Kidney glomerular epithelial cell (primary cell): ENCODE data around the gene KRT6A.

Experiments
- DNase-seq: peaks from one replicate; lab custom pipeline; 2025; lab: John Stamatoyannopoulos, UW

The KRT6A gene

DNA sequence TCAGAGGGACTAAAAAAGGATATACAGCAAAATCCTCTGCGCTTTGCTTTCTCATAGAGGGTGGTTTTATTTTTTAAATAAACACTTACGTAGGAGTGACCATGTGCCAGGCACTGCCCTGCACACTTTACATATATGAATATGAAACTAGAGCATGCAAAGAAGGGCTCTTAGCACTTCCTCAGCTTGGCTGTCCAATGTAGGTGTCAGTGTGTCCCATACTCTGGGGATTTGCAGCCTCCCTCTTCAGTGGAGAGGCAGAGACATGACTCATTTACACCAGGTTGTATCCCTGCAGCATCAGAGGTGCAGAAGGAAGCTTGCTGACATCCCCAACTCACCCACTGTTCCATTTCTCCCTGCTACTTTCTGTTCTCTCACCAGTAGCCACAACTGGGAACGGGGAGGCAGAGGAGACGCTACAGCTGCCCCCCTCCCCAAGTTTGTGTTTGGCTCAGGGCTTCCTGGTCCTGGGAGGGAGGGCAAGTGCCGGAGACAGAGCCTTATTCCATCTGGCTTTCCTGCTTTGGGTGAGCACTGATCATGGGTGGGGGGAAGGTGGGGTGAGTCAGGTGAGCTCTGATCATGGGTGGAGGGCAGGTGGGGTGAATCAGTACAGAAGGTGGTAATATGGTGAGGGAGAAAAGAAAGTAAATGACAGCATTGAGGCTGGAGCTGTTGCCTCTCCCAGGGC lies 32.0 kb upstream of the KRT6A start:
- no peak for DNase-seq

DNA sequence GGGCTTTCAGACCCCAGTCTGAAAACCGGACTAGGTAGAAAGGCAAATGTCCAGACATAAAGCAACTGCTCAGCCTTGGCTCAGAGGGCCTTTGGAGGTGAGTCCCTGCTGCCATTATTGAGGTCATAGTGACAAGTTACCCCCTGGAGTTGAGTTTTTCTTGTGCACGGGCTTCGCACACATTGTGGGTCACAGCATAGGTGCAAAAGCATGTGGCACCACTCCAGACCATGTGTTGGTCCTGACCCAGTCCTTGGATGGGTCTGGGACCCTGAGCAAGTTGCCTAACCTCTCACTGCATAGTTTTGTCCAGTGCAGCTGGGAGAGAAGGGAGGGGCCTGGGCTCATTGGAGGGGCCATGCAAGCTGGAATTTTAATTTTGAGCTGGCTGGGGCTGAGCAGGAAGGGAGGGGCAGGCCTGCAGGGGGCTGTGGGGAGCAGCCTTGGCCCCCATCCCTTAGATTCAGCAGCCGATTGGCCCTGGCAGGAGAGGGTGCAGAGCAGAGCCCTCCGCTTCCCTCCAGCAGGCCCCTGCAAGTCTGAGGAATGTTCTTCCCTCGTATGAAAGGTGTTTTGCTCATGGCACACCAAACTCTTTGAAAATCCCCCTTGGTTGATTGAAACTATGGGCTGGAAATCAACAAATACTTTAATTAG lies 31.3 kb upstream of the KRT6A start:
- DNase-seq, result no peak

DNA sequence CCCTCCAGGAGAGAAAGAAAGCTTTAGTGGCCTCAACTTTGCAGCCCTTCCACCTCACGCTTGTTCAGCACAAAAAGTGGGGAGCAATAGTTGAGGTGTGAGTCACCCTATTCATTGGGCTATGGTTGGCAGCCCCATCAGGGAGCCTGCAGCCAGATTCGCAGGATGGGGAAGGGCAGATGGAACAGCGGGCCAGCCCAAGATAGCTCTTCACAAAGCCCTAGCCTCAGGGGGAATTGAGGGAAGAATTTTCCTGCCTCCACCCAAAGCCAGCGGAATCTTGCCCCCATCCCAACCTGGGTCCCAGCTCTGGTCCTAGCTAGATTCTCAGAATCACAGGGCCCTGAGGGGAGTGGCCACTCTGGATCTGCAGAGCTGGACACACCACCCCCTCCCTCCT lies 30.8 kb upstream of the KRT6A start:
- DNase-seq, result no peak

DNA sequence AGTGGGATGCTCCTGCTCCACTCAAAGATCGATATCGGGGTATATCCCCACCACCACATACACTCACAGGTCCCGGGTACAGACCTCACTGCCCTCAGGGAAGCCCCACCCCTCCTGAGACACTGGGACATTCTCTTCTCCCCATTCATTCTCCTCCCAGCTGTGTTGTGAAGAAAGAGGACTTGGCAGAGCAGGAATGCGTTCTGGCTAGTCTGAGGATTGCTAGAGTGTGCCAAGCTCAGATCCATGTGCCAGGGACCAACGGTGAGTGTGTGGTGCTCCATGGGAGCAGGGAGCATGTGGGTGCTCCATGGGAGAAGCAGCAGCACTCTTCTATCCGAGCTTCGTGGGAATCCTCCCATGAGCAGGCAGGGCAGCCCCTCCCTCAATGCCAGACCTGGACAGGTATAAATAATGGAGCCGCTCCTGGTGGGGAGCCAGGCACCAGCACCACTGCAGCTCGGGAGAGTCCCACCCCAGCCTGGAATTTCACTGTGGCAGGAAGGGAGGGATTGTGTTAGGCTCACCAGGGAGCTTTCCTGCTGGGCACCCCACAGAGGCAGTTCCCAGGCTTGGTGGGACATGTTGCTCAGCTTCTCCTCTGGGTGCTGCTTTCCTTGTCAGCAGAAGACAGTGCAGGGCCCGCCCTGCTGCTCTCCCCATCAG lies 29.4 kb upstream of the KRT6A start:
- DNase-seq, result no peak

DNA sequence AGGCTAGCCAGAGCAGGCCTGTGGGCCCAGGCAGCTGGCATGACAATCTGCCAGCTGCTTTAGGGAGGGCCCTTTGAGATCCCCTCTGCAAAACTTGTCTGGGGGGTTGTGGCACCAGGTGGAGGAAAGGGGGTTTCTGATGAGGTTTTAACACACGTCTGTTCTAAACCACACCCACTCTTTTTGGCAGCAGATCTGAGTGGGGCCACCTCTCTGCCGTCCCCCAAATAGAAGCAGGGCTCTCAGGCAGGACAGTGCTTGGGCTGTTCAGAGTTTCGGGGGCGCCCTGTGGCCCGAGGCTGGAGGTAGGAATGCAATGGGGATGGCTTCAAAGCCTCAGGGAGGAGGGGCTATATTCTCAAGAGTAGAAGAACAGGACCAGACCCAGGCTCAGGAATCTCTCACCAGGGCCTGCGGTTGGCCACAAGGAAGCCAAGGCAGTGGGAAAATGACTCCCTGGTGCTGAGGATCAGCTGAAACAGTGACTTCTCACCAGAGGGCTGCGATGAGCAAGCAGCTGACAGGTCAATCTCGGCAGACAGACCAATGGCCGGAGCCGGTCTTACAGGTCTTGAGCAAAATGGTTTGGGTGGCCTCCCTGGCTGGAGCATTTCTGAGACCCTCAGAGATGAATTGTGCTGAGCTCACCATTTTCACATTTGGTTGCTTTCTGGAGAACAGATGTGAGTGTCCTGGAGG lies 28.7 kb upstream of the KRT6A start:
- DNase-seq, result no peak

DNA sequence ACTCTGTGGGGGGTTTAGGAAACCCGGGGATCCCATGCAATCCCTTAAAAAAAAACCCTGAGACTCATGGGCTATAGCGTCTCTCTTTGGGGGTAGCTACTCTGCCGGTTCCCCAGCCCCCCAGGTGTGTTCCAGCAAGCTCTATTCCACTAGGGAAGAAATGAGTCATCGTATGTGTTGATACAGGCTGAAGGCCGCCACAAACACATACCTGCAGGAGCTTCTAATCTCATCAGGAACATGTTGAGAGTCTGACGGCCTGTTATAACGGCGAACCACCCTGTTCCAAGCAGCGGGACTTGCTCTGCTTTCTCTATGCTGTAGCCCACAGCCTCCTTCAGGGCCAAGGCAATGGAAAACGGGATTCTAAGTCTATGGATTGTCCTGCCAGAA lies 28.1 kb upstream of the KRT6A start:
- no peak for DNase-seq

DNA sequence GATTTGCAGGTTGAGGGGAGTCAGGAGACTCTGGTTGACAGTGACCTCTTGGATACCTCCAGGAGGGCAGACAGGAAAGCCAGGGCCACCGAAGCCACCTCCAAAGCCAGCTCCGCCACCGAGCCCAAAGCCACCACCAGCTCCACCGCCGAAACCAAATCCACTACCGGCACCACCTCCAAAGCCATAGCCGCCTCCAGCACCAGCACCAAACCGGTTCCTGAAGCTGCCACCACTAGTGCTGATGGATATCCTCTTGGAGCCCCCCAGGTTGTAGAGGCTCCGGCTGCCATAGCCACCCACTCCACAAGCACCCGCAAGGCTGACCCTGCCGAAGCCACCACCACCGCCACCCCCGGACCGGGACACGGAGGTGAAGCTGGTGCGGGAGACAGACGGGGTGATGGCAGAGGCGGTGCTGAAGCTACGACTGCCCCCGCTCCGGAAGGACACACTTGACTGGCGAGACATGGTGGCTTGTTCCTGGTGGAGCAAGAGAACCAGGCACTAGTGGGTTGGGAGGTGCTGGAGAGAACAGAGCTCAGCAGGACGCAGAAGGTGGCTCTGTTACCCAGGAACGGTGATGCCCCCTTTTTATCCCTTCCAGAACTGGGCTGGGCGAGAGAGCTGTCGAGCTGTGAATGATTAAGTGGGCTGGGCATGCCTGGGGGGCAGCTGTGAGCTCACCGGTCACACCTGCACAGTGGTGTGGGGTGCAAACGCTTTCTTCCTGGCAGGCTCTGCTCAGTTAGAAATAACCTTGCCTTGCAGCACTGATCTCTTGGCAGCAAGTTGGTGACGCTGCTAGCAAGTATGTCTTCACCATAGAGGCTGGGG lies 27.0 kb upstream of the KRT6A start, which contains the start of gene KRT5:
Gene KRT5 (minus strand): TSS at position 569 of the 837 bp plus-strand sequence. CDS start 98 bp downstream, at position 471.
- no peak for DNase-seq

DNA sequence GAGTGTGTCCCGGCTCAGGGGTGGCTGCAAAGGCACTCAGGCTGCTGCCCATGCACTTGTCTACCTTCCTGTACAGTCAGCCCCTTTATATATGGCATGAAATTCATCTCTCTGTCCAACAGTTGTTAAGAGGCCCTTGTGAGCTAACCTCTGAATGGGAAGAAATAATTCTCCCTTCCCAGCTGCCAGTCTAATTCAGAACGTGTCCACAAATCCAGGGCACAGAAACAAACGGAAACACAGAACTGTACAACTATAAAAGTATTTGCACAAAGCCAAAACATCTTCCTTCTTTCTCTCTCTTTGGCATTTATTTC lies 26.3 kb upstream of the KRT6A start:
- DNase-seq, result no peak

DNA sequence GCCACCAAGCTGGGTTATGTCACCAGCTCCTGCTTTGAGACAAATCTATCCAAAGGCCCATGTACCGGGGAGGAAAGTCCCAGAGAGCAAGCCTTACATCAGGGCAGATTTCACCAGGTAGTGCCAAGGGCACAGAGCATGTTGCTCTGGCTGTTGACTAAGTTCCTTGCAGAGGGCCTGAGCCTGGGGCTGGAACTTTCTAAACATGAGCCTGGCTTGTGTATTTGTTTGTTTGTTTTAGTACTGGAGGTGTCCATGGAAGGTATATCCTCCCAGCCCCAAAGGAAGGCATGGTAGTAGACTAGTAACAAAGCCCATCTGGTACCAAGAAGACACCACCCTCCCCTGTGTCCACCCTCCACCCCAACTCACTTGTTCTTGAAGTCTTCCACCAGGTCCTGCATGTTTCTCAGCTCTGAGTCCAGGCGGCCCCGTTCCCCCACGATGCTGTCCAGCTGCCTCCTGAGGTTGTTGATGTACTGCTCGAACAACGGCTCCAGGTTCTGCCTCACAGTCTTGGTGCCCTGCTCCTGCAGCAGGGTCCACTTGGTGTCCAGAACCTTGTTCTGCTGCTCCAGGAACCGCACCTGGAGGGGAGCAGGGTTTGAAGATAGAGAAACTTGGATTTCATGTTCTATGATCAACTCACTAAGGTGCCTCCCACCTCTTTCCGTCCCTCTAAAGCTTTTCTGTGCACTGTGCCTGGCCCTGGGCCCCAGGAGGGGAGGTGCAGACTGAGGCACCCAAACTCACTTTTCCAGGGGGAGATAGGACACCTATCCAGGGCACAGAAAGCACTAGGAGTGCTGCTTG lies 25.7 kb upstream of the KRT6A start:
- no peak for DNase-seq

DNA sequence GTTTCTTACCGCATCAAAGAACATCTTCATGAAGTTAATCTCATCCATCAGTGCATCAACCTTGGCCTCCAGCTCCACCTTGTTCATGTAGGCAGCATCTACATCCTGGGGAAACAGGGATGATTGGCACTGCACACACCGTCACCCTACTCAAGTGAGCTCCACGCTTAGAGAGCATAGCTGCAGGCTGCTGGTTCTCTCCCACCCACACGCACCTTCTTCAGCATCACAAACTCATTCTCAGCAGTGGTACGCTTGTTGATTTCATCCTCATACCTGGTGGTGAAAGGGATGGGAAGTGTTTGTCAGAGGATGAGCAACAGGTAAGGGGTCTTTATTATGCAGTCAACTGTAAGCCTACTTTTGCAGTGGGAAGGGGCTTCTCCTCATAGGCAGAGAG lies 24.8 kb upstream of the KRT6A start:
- no peak for DNase-seq

DNA sequence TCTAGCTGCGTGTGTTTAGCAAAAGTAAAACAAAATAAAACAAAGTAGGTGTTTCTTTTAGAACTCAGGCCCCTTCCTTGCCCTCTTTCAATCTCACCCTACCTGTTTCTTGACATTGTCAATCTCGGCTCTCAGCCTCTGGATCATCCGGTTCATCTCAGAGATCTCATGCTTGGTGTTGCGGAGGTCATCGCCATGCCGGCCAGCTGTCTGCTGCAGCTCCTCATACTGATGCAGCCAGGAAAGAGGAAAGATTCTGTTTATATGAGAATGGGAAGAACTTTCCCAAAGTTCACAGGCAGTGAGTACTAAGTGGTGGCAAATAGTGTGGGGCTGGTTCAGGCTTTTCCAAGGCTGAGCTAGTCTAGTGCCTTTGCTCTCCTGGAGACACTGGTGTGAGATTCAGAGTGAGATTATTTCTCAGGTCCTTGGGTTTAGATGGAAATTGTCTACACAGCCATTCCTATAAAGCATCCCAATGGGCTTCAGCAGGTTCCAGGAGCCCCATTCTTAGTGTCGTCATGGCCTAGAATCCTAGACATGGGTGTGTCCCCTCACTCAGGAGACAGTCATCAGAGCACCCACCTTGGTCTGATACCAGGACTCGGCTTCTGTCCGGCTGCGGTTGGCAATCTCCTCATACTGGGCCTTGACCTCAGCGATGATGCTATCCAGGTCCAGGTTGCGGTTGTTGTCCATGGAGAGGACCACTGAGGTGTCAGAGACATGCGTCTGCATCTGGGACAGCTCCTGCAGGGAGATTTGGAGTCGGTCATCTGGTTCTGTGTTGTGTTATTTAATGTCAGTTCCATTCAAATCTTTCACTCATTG lies 24.2 kb upstream of the KRT6A start:
- no peak for DNase-seq

DNA sequence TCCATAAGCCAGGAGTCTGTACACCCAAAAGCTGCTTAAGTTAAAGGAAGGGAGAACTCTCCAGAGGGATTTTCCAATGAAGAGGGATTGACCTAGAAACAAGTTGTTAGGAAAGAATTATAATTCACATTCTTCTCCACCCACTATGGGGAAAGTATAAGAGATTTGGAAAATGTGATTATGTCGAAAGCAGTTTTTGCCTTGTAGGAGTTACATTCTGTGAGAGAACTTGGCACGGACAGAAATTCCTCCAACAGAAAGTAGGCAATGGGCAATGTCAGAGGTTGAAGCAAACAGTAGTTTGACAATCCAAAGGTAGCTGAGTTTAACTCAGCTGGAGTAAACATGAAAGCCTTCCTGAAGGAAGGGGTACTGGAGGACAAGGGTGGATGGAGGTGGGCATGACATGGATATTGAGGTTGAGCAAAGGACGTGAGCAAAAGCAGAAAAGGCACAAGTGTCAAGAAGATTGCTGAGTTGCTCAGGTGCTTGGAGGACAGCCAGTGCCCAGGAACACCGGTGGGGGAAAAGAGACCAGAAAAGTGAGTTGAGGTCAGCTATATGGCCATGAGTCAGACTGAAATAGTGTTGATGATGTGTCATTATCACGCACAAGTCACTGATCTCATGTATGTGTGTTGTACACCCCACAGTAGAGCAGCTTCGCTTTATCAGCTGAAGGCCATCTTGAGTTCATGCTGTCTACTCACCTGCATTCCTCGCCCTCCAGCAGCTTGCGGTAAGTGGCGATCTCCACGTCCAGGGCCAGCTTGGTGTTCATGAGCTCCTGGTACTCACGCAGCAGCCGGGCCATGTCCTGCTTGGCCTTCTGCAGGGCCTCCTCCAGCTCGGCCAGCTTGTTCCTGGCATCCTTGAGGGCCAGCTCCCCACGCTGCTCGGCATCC lies 23.1 kb upstream of the KRT6A start:
- no peak for DNase-seq

DNA sequence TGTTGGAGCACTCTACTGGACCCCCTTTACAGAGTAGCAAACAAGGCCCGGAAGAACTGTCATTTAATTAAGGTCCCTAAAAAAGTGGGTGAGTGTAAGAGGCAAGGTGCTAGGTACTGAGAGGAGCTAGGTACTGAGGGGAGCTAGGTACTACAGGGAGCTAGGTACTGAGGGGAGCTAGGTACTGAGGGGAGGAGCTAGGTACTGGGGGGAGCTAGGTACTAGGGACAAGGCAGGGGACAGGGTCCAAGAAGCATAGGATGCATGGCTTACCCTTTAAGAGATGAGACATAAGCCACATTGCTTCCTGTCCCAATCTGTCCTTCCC lies 22.2 kb upstream of the KRT6A start:
- DNase-seq, result no peak

DNA sequence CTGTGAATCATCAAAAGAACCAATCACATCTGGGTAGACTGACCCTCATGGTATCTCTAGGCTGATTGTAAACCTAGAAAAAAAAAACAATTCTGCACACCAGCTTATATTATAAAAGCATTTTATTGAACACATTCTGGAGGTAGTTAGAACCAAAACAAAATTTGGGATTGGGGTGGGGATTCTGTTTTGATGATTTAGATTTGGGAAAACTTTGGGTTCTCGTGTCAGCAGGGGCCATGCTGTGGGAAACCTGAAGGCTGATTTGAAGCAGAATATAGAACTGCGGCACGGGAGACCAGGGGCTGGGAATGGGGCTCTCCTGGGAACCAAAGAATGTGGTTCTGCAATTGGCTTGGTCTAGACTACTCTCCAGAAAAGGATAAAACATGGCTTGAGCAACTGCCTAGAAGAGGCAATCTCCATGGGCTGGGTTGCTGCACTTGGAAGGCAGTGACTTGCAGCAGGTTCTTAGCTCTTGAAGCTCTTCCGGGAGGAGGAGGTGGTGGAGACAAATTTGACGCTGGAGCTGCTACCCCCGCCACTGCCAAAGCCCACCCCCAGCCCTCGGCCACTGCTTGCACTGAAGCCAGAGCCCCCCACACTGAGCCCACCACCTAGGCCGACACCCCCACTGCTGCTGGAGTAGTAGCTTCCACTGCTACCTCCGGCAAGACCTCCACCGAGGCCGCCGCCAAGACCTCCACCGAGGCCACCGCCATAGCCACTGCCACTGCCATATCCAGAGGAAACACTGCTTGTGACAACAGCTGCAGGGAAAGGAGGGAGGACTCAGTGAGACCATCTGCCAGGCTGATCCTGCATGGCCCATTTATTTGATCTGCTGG lies 21.6 kb upstream of the KRT6A start:
- no peak for DNase-seq

DNA sequence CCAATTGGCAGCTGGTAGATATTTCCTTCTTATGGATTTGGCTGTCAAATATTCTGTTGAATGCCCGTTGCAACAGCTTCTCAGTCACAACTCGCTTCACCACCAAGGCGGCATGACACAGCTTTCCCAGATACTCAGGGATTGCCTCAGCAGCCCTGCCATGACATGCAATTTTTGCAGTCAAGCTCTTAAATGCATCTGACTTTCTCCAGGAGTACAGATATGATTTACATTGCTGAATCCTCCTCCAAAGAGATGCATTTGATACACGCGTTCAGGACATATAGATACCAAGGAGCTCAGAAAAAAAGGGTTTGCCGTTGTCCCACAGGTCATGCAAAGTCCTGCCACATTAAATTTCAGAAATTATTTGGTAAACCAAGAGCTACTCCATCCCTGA lies 20.7 kb upstream of the KRT6A start:
- DNase-seq, result no peak

DNA sequence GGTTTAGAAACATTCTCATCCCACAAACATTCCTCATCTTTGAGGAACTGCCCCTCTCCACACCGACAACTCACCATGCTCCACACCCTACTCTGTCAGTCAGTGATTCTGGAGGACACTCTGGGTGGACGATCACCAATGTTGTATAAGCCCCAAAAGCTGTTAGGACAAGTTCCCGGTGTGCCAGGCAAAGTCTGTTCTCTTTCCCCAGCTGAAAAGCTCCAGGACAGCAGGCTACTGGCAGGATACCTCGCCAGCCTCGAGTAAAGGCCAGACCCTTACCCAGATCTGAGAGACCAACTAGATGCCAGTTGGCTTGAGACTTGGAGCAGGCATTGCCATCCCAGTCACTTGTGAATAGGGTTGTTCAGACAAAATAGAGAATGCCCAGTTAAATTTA lies 15.2 kb upstream of the KRT6A start:
- DNase-seq, result no peak

DNA sequence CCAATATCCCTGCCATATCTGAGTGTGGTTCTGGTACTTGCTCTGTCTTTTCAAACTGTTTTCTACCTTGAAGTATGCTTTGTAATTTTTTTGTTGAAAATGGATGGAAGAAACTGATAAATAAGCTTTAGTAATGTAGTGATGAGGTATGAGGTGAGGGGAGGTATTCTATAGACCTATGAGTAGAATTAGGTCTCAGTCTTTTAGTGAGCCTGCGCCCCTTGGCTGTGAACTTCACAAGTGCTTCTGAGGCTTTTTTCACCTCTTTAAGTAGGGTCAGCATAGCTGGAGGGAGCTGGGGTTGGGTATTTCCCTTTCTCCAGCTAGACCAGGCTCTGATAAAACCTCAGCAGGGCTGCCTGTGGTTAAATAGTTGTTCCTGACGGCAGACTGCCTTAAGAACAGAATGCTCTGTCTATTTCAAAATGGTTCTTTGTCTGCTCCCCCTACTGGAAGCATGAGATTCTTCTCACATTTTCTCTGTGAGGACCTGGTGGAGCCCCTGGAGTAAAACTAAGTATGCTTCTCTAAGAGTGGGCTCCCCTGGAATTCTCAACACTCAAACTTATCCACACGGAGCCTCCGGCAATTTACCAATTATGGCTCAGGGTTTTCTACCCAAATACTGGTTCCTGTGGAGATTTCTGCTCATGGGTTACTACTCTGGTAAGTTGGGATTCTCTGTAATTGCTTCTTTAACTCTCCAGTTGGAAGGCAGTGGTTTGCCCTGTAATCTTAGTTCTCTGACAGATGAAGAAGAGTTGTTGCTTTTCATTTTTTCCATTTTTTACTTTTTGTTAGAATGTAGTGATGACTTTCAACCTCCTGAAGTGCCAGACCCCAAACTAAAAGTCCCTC lies 14.0 kb upstream of the KRT6A start:
- DNase-seq, result peak; percentile 59
